Endothelial cell of umbilical vein (primary cell): ENCODE data around the gene CAMK2D. TPM values are rescaled to one million over a fixed set of nuclear protein-coding genes. Genes with fewer than 3 reads are reported as not detected.

Source experiments
- BruUV-seq: library from RNA; stranded (reverse); fragments of 400-500 nt; replicated peaks from 2 replicates; lab custom pipeline; 2021; lab: Mats Ljungman, UMichigan
- CTCF ChIA-PET: fragments of 300-600, 350-600 bp; sonication (Branson Sonifier 250); formaldehyde crosslinking; loops from one replicate; lab custom pipeline; 2021; ENCODE audit warnings: antibody characterized with exemption, inconsistent platforms; lab: Charles Lee
- POLR2A ChIA-PET: fragments of 300-600, 350-600 bp; sonication (Branson Sonifier 250); formaldehyde crosslinking; loops from one replicate; lab custom pipeline; 2021; ENCODE audit warnings: antibody characterized with exemption, inconsistent platforms; lab: Charles Lee
- DNase-seq: peaks from one replicate; pipeline ENCODE4 v3.0.0-alpha.2; 2011; ENCODE audit warnings: low read depth, low spot score
- FAIRE-seq: peaks from 2 replicates; lab custom pipeline; 2011; peaks lifted over from hg19 to GRCh38; lab: Jason Lieb, UNC
- H2AFZ ChIP-seq: 2 replicates; pipeline ENCODE4 v1.6.0; 2012; ENCODE audit warnings: low read depth, low read length, control low read depth, inconsistent platforms
- H3K27ac ChIP-seq: 2 replicates; pipeline ENCODE4 v1.5.1; 2011; ENCODE audit warnings: low read depth, mild to moderate bottlenecking, control low read depth, low read length, moderate library complexity; ENCODE audit not compliant: insufficient read depth
- H3K27me3 ChIP-seq, 2 experiments: 2 replicates each; pipeline versions ENCODE4 v1.6.0 to v1.6.1; 2011; ENCODE audit warnings: low read length in 2 of 2, mixed read lengths in 1 of 2; ENCODE audit not compliant: control insufficient read depth in 2 of 2, insufficient read depth in 2 of 2
- H3K36me3 ChIP-seq, 2 experiments: 2 replicates in 1 of 2; 3 replicates in 1 of 2; pipeline ENCODE4 v1.5.1; 2011; ENCODE audit warnings: low read length in 2 of 2, mild to moderate bottlenecking in 1 of 2, moderate library complexity in 1 of 2; ENCODE audit not compliant: control insufficient read depth in 2 of 2, insufficient read depth in 2 of 2; ENCODE audit errors: extremely low read depth in 1 of 2
- H3K4me1 ChIP-seq: 3 replicates; pipeline ENCODE4 v1.5.1; 2011; ENCODE audit warnings: mild to moderate bottlenecking, low read length; ENCODE audit not compliant: control insufficient read depth, insufficient read depth; ENCODE audit errors: extremely low read depth
- H3K4me2 ChIP-seq: 2 replicates; pipeline ENCODE4 v1.6.1; 2011; ENCODE audit warnings: low read length, control low read depth, mixed read lengths; ENCODE audit not compliant: insufficient read depth
- H3K4me3 ChIP-seq, 3 experiments: fragments of 200-600 bp in 1 of 3; sonication (generic), shearing (Covaris generic) in 1 of 3; replicated peaks in 1 of 3; 2 replicates each; pipeline ENCODE4 v1.5.1; 2011 to 2016; ENCODE audit warnings: control low read depth in 3 of 3, low read length in 3 of 3, mild to moderate bottlenecking in 2 of 3, inconsistent platforms in 1 of 3, low read depth in 1 of 3, moderate library complexity in 1 of 3; ENCODE audit not compliant: insufficient read depth in 1 of 3
- H3K79me2 ChIP-seq: 2 replicates; pipeline ENCODE4 v1.6.0; 2012; ENCODE audit warnings: low read length, inconsistent platforms; ENCODE audit not compliant: control insufficient read depth, insufficient read depth
- H3K9ac ChIP-seq: replicated peaks from 2 replicates; pipeline ENCODE3; 2011; ENCODE audit warnings: low read length, control low read depth; ENCODE audit not compliant: insufficient read depth; ENCODE audit errors: extremely low read depth
- H3K9me1 ChIP-seq: replicated peaks from 3 replicates; pipeline ENCODE4 v1.6.0; 2011; ENCODE audit warnings: mild to moderate bottlenecking, low read length; ENCODE audit not compliant: control insufficient read depth, insufficient read depth; ENCODE audit errors: extremely low read depth
- H3K9me3 ChIP-seq: replicated peaks from 2 replicates; pipeline ENCODE4 v1.5.1; 2012; ENCODE audit warnings: low read length, inconsistent platforms; ENCODE audit not compliant: control insufficient read depth, insufficient read depth
- H4K20me1 ChIP-seq: replicated peaks from 2 replicates; pipeline ENCODE3; 2011; ENCODE audit warnings: mild to moderate bottlenecking, low read length; ENCODE audit not compliant: control insufficient read depth, insufficient read depth; ENCODE audit errors: extremely low read depth
- CTCF ChIP-seq, 2 donors: IDR thresholded peaks; 1 replicate in 1 of 2; 2 replicates in 1 of 2; pipeline ENCODE4 v1.5.1; 2011; ENCODE audit warnings: low read length in 2 of 2, mild to moderate bottlenecking in 2 of 2, moderate library complexity in 2 of 2, control low read depth in 1 of 2, inconsistent platforms in 1 of 2, low read depth in 1 of 2; ENCODE audit not compliant: insufficient read depth in 1 of 2; ENCODE audit errors: extremely low read depth in 1 of 2
- GATA2 ChIP-seq: IDR thresholded peaks from 2 replicates; pipeline ENCODE4 v1.7.0; 2011; ENCODE audit warnings: low read depth, mild to moderate bottlenecking, moderate library complexity, mixed read lengths, low read length; ENCODE audit not compliant: insufficient read length, insufficient read depth
- JUN ChIP-seq: IDR thresholded peaks from 2 replicates; pipeline ENCODE4 v1.6.1; 2011; ENCODE audit warnings: borderline replicate concordance, low read depth; ENCODE audit not compliant: insufficient read length, insufficient read depth
- MAX ChIP-seq: IDR thresholded peaks from 2 replicates; pipeline ENCODE4 v1.6.1; 2011; ENCODE audit not compliant: insufficient read depth, insufficient read length
- MYC ChIP-seq: IDR thresholded peaks from one replicate; pipeline ENCODE4 v1.6.1; 2011; ENCODE audit warnings: mild to moderate bottlenecking, low read depth, low read length
- POLR2AphosphoS5 ChIP-seq: IDR thresholded peaks from 2 replicates; pipeline ENCODE4 v1.6.1; 2012; ENCODE audit warnings: low read depth, mild to moderate bottlenecking, control low read depth, low read length, moderate library complexity; ENCODE audit not compliant: insufficient read depth
- dilution Hi-C: fragments of 300-500 bp; cut with MboI; formaldehyde crosslinking; loops from one replicate; pipeline ENCODE4 v1.15.0; 2019; ENCODE audit warnings: low sequenced_read_pairs; ENCODE audit not compliant: extremely low pct_ligation_motif_present
- intact Hi-C: fragments of 100-400 bp; cut with micrococcal nuclease; formaldehyde crosslinking; loops from one replicate; pipeline ENCODE4 v1.10.0; 2022
- polyA plus RNA-seq, 4 experiments: library from polyadenylated mRNA; depleted of rRNA in 3 of 4; stranded (reverse) in 3 of 4; unstranded in 1 of 4; fragments of >200 nt; gene quantifications; 2 replicates each; pipeline versions ENCODE4 v1.2.1 to v1.2.3, GENCODE V29; 2011 to 2012; ENCODE audit warnings: missing spikeins in 1 of 4
- total RNA-seq: library from RNA; stranded (reverse); gene quantifications from 2 replicates; pipeline ENCODE4 v1.2.3, GENCODE V29; 2021

CAMK2D gene
- total and polyA plus RNA-seq, 2 donors (not counting 3 experiments of a cell fraction or from before 2014, with no cell fraction given), result 10.4 to 30.7 TPM

- no peak for TF ChIP-seq POLR2AphosphoS5
- Histone ChIP-seq H3K27ac (no peak overlapping the region), H3K9me3 (no peaks in the 10 kb centered on the region), H3K9me1 (no peaks in the 10 kb centered on the region), H3K27me3 (no peaks in the 10 kb centered on the region), H3K79me2 (no peaks in the 10 kb centered on the region), H3K36me3 (no peaks in the 10 kb centered on the region), H3K4me2 (no peak overlapping the region), H3K4me1 (peaks cover 22% of the 10 kb centered on the region), H3K9ac (no peak overlapping the region), H2AFZ (no peak overlapping the region), H4K20me1 (no peaks in the 10 kb centered on the region), H3K4me3 (no peak overlapping the region)
- ChIA-PET POLR2A (no interaction called here), CTCF (interaction anchor here (1.5 kb wide), 1 partner anchor 39 kb away, joined by 4 read pairs; no protein-coding TSS in a partner anchor)
- FAIRE-seq (no peak), DNase-seq (no peak)
- BruUV-seq, result no TSS peak
- intact Hi-C loops, result no loop called here
- dilution Hi-C loops, result no loop called here
These were observed 327.8 kb downstream of the CAMK2D start for GRCh38 chr4:113433536-113434246.

GRCh38 chr4:113433116-113433515, 328.4 kb downstream of the CAMK2D start:
- Histone ChIP-seq H3K4me2 (no peak overlapping the region), H4K20me1 (no peaks in the 10 kb centered on the region), H3K9ac (no peak overlapping the region), H3K9me3 (no peaks in the 10 kb centered on the region), H3K36me3 (no peaks in the 10 kb centered on the region), H3K4me1 (peaks cover 22% of the 10 kb centered on the region), H3K27ac (no peak overlapping the region), H3K4me3 (no peak overlapping the region), H2AFZ (no peak overlapping the region), H3K9me1 (no peaks in the 10 kb centered on the region), H3K27me3 (no peaks in the 10 kb centered on the region), H3K79me2 (no peaks in the 10 kb centered on the region)
- DNase-seq, result no peak
- dilution Hi-C loops (no loop called here), intact Hi-C loops (no loop called here)
- ChIA-PET POLR2A (no interaction called here), CTCF (interaction anchor here (1.5 kb wide), 1 partner anchor 38 kb away, joined by 4 read pairs; no protein-coding TSS in a partner anchor)
- no peak for FAIRE-seq
- BruUV-seq, result no TSS peak
- TF ChIP-seq CTCF (IDR thresholded peaks at IDR 0.05; ENCODE audit: extremely low read depth in 1 of 2, insufficient read depth in 1 of 2, low read depth in 1 of 2, low read length in 2 of 2) (no peak), POLR2AphosphoS5 (no peak), GATA2 (no peak), JUN (no peak), MYC (no peak), MAX (no peak)
